HCT116 (cell line): ENCODE measurements around the gene MAP3K5. TPM values are rescaled to one million over a fixed set of nuclear protein-coding genes. Genes with fewer than 3 reads are reported as not detected.

ENCODE experiments used
- ATAC-seq: fragments of 200-7000 bp; cut with Tn5 transposase; 2 replicates; pipeline ENCODE4 v1.9.1; 2020; ENCODE audit warnings: mild to moderate bottlenecking, moderate library complexity
- BruUV-seq: library from RNA; stranded (reverse); fragments of 400-500 nt; replicated peaks from 2 replicates; lab custom pipeline; 2021; lab: Mats Ljungman, UMichigan
- CTCF ChIA-PET: fragments of 300-600 bp; sonication (Branson Sonifier 250); formaldehyde crosslinking; loops from one replicate; lab custom pipeline; 2021; ENCODE audit warnings: antibody characterized with exemption; lab: Charles Lee
- POLR2A ChIA-PET: fragments of 300-600, 350-600 bp; sonication (Branson Sonifier 250); formaldehyde crosslinking; loops from one replicate; lab custom pipeline; 2021; ENCODE audit warnings: antibody characterized with exemption; lab: Charles Lee
- RAD21 ChIA-PET, 2 experiments: fragments of 300-600 bp; sonication (Branson Sonifier 250); formaldehyde crosslinking; loops; one replicate each; lab custom pipeline; 2023; ENCODE audit warnings: low total read pairs in 2 of 2; ENCODE audit not compliant: uncharacterized antibody in 2 of 2, unreplicated experiment in 2 of 2, low non-redundant PET in 1 of 2; lab: Charles Lee
- DNase-seq: peaks from one replicate; pipeline ENCODE4 v3.0.0-alpha.2; 2010; ENCODE audit warnings: low read depth, low spot score
- H2AFZ ChIP-seq: fragments of 200-600 bp; shearing (Covaris generic), sonication (generic); 2 replicates; pipeline ENCODE4 v1.6.1; 2017; ENCODE audit warnings: low read depth, mixed run types, mixed read lengths, antibody characterized with exemption, low read length; ENCODE audit not compliant: poor library complexity, severe bottlenecking
- H3K27ac ChIP-seq: 2 replicates; pipeline ENCODE4 v1.5.1; 2012; ENCODE audit warnings: low read depth, low read length
- H3K27me3 ChIP-seq: fragments of 200-600 bp; sonication (generic); 2 replicates; pipeline ENCODE4 v1.6.1; 2016; ENCODE audit warnings: mixed run types, low read length, mixed read lengths; ENCODE audit not compliant: insufficient read depth
- H3K36me3 ChIP-seq, 2 experiments: fragments of 200-500 bp in 1 of 2; fragments of 200-600 bp in 1 of 2; sonication (Bioruptor generic) in 1 of 2; sonication (generic) in 1 of 2; 2 replicates each; pipeline versions ENCODE4 v1.5.1 to v1.6.1; 2014 to 2016; ENCODE audit warnings: low read length in 2 of 2, inconsistent platforms in 1 of 2, mixed read lengths in 1 of 2, mixed run types in 1 of 2; ENCODE audit not compliant: insufficient read depth in 2 of 2, control insufficient read depth in 1 of 2
- H3K4me1 ChIP-seq, 2 experiments: fragments of 200-600 bp in 1 of 2; sonication (generic) in 1 of 2; 2 replicates each; pipeline versions ENCODE4 v1.5.1 to v1.6.1; 2012 to 2017; ENCODE audit warnings: low read length in 2 of 2, inconsistent platforms in 1 of 2, mild to moderate bottlenecking in 1 of 2, mixed read lengths in 1 of 2, mixed run types in 1 of 2, moderate library complexity in 1 of 2; ENCODE audit not compliant: insufficient read depth in 2 of 2, control insufficient read depth in 1 of 2
- H3K4me2 ChIP-seq: fragments of 200-600 bp; sonication (generic); 2 replicates; pipeline ENCODE4 v1.6.1; 2017; ENCODE audit warnings: mixed run types, low read length, mixed read lengths
- H3K4me3 ChIP-seq, 2 experiments: fragments of 200-600 bp in 1 of 2; sonication (generic) in 1 of 2; replicated peaks in 1 of 2; 2 replicates each; pipeline ENCODE4 v1.5.1; 2011 to 2016; ENCODE audit warnings: low read length in 2 of 2, control low read depth in 1 of 2, low read depth in 1 of 2, mild to moderate bottlenecking in 1 of 2, mixed read lengths in 1 of 2, mixed run types in 1 of 2
- H3K79me2 ChIP-seq: fragments of 200-600 bp; sonication (generic); 2 replicates; pipeline ENCODE4 v1.6.1; 2017; ENCODE audit warnings: mild to moderate bottlenecking, mixed run types, low read length, moderate library complexity, mixed read lengths; ENCODE audit not compliant: insufficient read depth
- H3K9ac ChIP-seq: fragments of 200-600 bp; sonication (generic); 2 replicates; pipeline ENCODE4 v1.6.1; 2016; ENCODE audit warnings: low read length, mixed read lengths
- H3K9me2 ChIP-seq: fragments of 200-600 bp; sonication (generic), shearing (Covaris generic); 2 replicates; pipeline ENCODE4 v1.6.1; 2017; ENCODE audit warnings: mixed run types, mild to moderate bottlenecking, moderate library complexity; ENCODE audit not compliant: insufficient read depth
- H3K9me3 ChIP-seq, 2 experiments: fragments of 200-500 bp in 1 of 2; fragments of 200-600 bp in 1 of 2; sonication (Bioruptor generic) in 1 of 2; sonication (generic) in 1 of 2; 2 replicates each; pipeline ENCODE4 v1.6.1; 2014 to 2017; ENCODE audit warnings: low read length in 2 of 2, mixed read lengths in 2 of 2, inconsistent platforms in 1 of 2, low read depth in 1 of 2, mild to moderate bottlenecking in 1 of 2, mixed run types in 1 of 2, moderate library complexity in 1 of 2; ENCODE audit not compliant: control insufficient read depth in 1 of 2, insufficient read depth in 1 of 2
- H4K20me1 ChIP-seq: fragments of 200-600 bp; sonication (generic), shearing (Covaris generic); 2 replicates; pipeline ENCODE4 v1.6.1; 2017; ENCODE audit warnings: mixed run types, mild to moderate bottlenecking, moderate library complexity; ENCODE audit not compliant: insufficient read depth
- CBX3 ChIP-seq: IDR thresholded peaks from 2 replicates; pipeline ENCODE4 v1.6.1; 2012; ENCODE audit warnings: low read depth
- CEBPB ChIP-seq: IDR thresholded peaks from 2 replicates; pipeline ENCODE4 v1.6.1; 2012; ENCODE audit warnings: low read depth
- EGR1 ChIP-seq: IDR thresholded peaks from 2 replicates; pipeline ENCODE4 v1.6.1; 2012; ENCODE audit warnings: low read depth
- EZH2 ChIP-seq: fragments of 200-600 bp; sonication (generic); IDR thresholded peaks from 2 replicates; pipeline ENCODE4 v1.6.1; 2017; ENCODE audit warnings: antibody characterized with exemption, mixed run types
- EZH2phosphoT487 ChIP-seq: fragments of 200-600 bp; IDR thresholded peaks from 2 replicates; pipeline ENCODE4 v1.6.1; 2018; ENCODE audit warnings: antibody characterized with exemption, borderline replicate concordance
- FOSL1 ChIP-seq: IDR thresholded peaks from 2 replicates; pipeline ENCODE4 v1.6.1; 2012; ENCODE audit warnings: low read depth
- POLR2A ChIP-seq: IDR thresholded peaks from 2 replicates; pipeline ENCODE4 v1.7.0; 2011; ENCODE audit warnings: borderline replicate concordance; ENCODE audit not compliant: insufficient read depth, insufficient read length; ENCODE audit errors: extremely low read depth
- POLR2AphosphoS5 ChIP-seq: IDR thresholded peaks from 2 replicates; pipeline ENCODE4 v1.6.1; 2011; ENCODE audit warnings: mild to moderate bottlenecking, low read depth, low read length, moderate library complexity
- RAD21 ChIP-seq: IDR thresholded peaks from 2 replicates; pipeline ENCODE4 v1.6.1; 2012; ENCODE audit warnings: low read depth, mild to moderate bottlenecking
- SIN3A ChIP-seq: IDR thresholded peaks from 2 replicates; pipeline ENCODE4 v1.6.1; 2012; ENCODE audit warnings: low read depth
- SP1 ChIP-seq: IDR thresholded peaks from 2 replicates; pipeline ENCODE4 v1.6.1; 2012; ENCODE audit warnings: low read depth
- SRF ChIP-seq: IDR thresholded peaks from 2 replicates; pipeline ENCODE4 v1.6.1; 2012; ENCODE audit warnings: low read depth
- TCF7L2 ChIP-seq: IDR thresholded peaks from 2 replicates; pipeline ENCODE4 v1.7.0; 2011; ENCODE audit warnings: borderline replicate concordance, inconsistent platforms; ENCODE audit not compliant: insufficient read depth, insufficient read length; ENCODE audit errors: extremely low read depth
- YY1 ChIP-seq: IDR thresholded peaks from 2 replicates; pipeline ENCODE4 v1.6.1; 2011; ENCODE audit warnings: low read length, low read depth, moderate library complexity, mild to moderate bottlenecking; ENCODE audit not compliant: insufficient replicate concordance; ENCODE audit errors: extremely low read depth
- ZFX ChIP-seq: fragments of 450-650 bp; IDR thresholded peaks from 2 replicates; pipeline ENCODE4 v1.6.1; 2017
- ZNF274 ChIP-seq: fragments of 200-500 bp; sonication (Bioruptor generic); IDR thresholded peaks from 2 replicates; pipeline ENCODE4 v1.6.1; 2014; ENCODE audit warnings: mild to moderate bottlenecking, low read depth, low read length, inconsistent platforms
- intact Hi-C: fragments of 100-400 bp; cut with micrococcal nuclease; formaldehyde crosslinking; loops from 2 replicates; pipeline ENCODE4 v1.10.0; 2022
- total RNA-seq: library from RNA; stranded (reverse); gene quantifications from one replicate; pipeline ENCODE4 v1.2.1, GENCODE V29; 2021; ENCODE audit not compliant: unreplicated experiment
- TF ChIP-seq, protein P1 (sequence below): IDR thresholded peaks from 2 replicates; pipeline ENCODE4 v1.6.1; 2012
- TF ChIP-seq, protein P2 (sequence below): IDR thresholded peaks from 2 replicates; pipeline ENCODE4 v1.6.1; 2012
- TF ChIP-seq, protein P3 (sequence below): IDR thresholded peaks from 2 replicates; pipeline ENCODE4 v1.6.1; 2011; ENCODE audit warnings: mild to moderate bottlenecking, low read length, moderate library complexity; ENCODE audit not compliant: insufficient replicate concordance; ENCODE audit errors: extremely low read depth
- TF ChIP-seq, protein P4 (sequence below), 3 experiments: fragments of 200-600 bp in 1 of 3; sonication (generic) in 1 of 3; IDR thresholded peaks in 2 of 3; conservative IDR thresholded peaks in 1 of 3; 2 replicates each; pipeline ENCODE4 v1.5.1; 2012 to 2017; ENCODE audit warnings: low read depth in 2 of 3, low read length in 2 of 3, antibody characterized with exemption in 1 of 3, borderline replicate concordance in 1 of 3, control low read depth in 1 of 3, mild to moderate bottlenecking in 1 of 3, mixed read lengths in 1 of 3, mixed run types in 1 of 3, moderate library complexity in 1 of 3; ENCODE audit not compliant: insufficient read depth in 1 of 3

The MAP3K5 gene
- total RNA-seq, 1 experiment from 2014 or later, result 11.8 TPM

DNA sequence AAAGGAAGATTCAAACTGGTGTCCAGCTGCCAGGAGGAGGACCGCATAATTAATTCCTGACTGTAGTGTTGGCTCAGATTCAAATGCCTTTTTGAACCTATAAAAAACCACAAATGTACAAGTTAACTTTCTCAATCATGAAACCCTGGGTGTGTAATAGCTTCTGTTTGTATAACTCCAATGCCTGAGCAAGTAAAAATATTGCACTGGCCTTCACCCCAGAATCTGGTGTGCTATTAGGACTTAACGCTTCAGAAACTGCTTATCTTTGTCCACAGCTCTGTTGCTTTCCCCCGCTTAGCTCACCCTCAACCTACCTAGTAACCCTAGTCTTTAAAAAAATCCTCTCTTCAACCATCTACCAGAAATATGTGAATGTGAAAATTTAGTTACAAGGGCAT, 123.0 kb downstream of the MAP3K5 start:
- BruUV-seq, result no TSS peak

More for the DNA sequence above, 123.0 kb downstream of the MAP3K5 start:
- H3K4me3 ChIP-seq, result no peak overlapping the region
- TF ChIP-seq FOSL1, result no peak
- TF ChIP-seq SIN3A, result no peak
- no peak for TF ChIP-seq RAD21
- TF ChIP-seq, protein P1, sequence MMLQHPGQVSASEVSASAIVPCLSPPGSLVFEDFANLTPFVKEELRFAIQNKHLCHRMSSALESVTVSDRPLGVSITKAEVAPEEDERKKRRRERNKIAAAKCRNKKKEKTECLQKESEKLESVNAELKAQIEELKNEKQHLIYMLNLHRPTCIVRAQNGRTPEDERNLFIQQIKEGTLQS, result no peak
- no peak for TF ChIP-seq CBX3
- no peak for TF ChIP-seq SP1
- TF ChIP-seq ZNF274, result no peak
- no peak for TF ChIP-seq YY1
- TF ChIP-seq, protein P2, sequence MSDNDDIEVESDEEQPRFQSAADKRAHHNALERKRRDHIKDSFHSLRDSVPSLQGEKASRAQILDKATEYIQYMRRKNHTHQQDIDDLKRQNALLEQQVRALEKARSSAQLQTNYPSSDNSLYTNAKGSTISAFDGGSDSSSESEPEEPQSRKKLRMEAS, result no peak
- no peak for TF ChIP-seq EZH2
- TF ChIP-seq, protein P3, sequence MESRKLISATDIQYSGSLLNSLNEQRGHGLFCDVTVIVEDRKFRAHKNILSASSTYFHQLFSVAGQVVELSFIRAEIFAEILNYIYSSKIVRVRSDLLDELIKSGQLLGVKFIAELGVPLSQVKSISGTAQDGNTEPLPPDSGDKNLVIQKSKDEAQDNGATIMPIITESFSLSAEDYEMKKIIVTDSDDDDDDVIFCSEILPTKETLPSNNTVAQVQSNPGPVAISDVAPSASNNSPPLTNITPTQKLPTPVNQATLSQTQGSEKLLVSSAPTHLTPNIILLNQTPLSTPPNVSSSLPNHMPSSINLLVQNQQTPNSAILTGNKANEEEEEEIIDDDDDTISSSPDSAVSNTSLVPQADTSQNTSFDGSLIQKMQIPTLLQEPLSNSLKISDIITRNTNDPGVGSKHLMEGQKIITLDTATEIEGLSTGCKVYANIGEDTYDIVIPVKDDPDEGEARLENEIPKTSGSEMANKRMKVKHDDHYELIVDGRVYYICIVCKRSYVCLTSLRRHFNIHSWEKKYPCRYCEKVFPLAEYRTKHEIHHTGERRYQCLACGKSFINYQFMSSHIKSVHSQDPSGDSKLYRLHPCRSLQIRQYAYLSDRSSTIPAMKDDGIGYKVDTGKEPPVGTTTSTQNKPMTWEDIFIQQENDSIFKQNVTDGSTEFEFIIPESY, result no peak
- no peak for TF ChIP-seq POLR2AphosphoS5
- TF ChIP-seq SRF, result no peak
- TF ChIP-seq POLR2A, result no peak
- no peak for TF ChIP-seq ZFX
- TF ChIP-seq, protein P4, sequence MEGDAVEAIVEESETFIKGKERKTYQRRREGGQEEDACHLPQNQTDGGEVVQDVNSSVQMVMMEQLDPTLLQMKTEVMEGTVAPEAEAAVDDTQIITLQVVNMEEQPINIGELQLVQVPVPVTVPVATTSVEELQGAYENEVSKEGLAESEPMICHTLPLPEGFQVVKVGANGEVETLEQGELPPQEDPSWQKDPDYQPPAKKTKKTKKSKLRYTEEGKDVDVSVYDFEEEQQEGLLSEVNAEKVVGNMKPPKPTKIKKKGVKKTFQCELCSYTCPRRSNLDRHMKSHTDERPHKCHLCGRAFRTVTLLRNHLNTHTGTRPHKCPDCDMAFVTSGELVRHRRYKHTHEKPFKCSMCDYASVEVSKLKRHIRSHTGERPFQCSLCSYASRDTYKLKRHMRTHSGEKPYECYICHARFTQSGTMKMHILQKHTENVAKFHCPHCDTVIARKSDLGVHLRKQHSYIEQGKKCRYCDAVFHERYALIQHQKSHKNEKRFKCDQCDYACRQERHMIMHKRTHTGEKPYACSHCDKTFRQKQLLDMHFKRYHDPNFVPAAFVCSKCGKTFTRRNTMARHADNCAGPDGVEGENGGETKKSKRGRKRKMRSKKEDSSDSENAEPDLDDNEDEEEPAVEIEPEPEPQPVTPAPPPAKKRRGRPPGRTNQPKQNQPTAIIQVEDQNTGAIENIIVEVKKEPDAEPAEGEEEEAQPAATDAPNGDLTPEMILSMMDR (IDR thresholded peaks at IDR 0.05 in 2 of 3, conservative IDR thresholded peaks at IDR 0.05 in 1 of 3; ENCODE audit: borderline replicate concordance in 1 of 3, insufficient read depth in 1 of 3, low read depth in 2 of 3, low read length in 2 of 3), result no peak
- no peak for TF ChIP-seq EGR1
- no peak for TF ChIP-seq CEBPB
- no peak for TF ChIP-seq TCF7L2
- no peak for TF ChIP-seq EZH2phosphoT487
- H4K20me1 ChIP-seq, result no peaks in the 10 kb centered on the region
- H3K27ac ChIP-seq, result no peak overlapping the region
- POLR2A ChIA-PET, result no interaction called here
- no peaks in the 10 kb centered on the region for H3K9me3 ChIP-seq
- no peaks in the 10 kb centered on the region for H3K79me2 ChIP-seq
- H2AFZ ChIP-seq, result no peak overlapping the region
- peaks cover 5 to 6% of the 10 kb centered on the region in 2 experiments; a peak in 3 of 4 replicates for H3K4me1 ChIP-seq
- no peaks in the 10 kb centered on the region for H3K9me2 ChIP-seq
- CTCF ChIA-PET, result interaction anchor here (1.8 kb wide), 1 partner anchor 25 kb away, joined by 5 read pairs; no protein-coding TSS in a partner anchor
- DNase-seq (no peak), ATAC-seq (peak; percentile 22; the same call in 1 of the 2 replicates)
- H3K27me3 ChIP-seq, result no peaks in the 10 kb centered on the region
- intact Hi-C loops, result no loop called here
- H3K36me3 ChIP-seq, result no peaks in the 10 kb centered on the region
- RAD21 ChIA-PET, result no interaction called here
- no peak overlapping the region for H3K4me2 ChIP-seq
- H3K9ac ChIP-seq, result no peak overlapping the region
